HG03095 (cell line): ENCODE measurements around the gene NAPB.
A peak's percentile ranks its signal among the peaks of the same experiment; 100 is the strongest.
"Not testable (repeated sequence)": the region's sequence is repeated elsewhere in the genome, so short reads cannot be mapped to it uniquely, and the experiment has no call there.

Experiments used
- ATAC-seq: cut with Tn5 transposase; IDR thresholded peaks from one replicate; pipeline ENCODE4 v1.9.1; 2021; ENCODE audit warnings: moderate library complexity; ENCODE audit not compliant: unreplicated experiment

Gene NAPB

DNA sequence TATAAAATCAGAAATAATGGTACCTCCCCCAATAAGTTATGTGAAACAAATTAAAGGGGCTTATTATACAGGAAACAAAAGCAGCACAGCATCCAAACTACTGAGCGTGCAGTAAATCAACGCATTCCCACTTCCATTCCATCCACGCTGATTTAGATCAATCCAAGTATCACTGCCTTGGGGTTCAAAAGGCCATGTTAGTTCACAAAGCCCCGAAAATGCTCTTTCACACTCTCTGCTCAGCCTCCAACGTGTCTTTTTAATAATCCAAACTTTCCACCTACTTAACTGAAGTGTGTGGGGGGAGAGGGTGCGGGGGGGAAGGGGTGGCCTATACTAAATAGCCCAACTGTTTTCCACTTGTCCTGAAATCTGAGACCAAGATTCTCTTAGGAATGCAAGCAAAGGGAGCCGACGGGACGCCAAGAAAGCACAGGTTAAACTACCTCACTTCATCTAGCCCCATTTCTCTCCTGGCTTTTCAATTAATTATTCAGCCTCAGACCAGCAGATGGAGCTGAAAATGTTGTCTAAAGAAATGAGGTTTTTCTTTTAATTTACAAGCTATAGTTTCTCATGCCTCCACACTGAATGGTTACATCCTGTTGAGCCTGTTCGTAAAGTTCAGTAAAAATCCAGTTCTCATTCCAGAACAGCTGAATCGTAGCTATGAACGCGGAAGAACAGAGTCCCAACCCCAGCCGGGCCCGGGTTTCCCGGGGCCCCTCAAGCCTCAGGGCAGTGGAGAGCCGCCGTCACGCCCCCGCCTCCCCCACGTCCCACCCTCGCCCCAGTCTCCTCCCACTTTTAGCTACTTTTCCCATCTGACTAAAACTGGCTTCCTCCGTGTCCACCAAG, 71.7 kb downstream of the NAPB start:
- ATAC-seq, result peak; percentile 45

DNA sequence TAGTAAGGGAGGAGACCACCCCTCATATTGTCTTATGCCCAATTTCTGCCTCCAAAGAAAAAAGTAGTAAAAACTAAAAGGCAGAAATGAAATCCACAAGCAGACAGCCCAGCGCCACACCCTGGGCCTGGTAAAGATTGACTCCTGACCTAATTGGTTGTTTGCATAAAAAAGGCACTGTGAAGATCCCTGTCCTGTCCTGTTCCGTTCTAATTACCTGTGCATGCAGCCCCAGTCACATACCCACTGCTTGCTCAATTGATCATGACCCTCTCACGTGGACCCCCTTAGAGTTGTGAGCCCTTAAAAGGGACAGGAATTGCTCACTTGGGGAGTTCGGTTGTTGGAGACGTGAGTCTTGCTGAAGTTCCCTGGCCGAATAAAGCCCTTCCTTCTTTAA, 72.8 kb downstream of the NAPB start:
- not testable (repeated sequence) for ATAC-seq

DNA sequence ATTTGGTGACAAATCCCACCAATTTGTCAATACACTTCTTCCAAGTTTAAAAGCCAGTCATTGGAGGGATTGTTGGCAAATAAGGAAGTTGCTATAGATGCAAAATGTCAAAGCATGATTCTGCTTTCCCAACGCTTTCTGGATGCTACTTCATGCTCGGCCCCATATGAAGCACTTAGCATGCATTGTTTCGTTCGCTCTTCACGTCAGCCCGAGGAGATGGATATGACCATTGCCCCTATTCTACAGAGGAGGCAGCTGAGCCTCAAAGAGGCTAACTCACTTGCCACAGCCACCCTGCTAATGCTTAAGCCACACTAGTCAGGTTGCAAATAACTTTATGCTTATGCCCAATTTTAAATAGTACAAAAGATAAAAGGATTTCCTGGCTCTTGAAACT, 73.5 kb downstream of the NAPB start:
- no peak for ATAC-seq

DNA sequence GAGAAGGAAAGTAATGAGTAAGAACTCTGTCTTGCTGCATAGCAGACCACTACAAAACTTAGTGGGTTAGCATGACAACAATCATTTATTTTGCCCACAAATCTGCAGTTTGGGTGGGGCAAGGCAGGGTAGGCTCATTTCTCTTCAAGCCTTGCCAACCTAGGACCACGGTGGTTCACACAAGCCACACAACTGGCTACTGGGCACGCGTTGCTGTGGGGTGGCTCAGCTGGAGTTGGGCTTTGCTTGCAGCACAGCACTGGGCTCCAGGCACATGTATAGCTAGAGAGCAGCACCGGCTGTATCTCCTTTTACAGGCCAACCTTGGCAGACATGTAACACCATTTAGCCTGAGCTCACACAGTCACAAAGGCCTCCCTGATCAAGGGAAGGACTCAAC, 75.3 kb downstream of the NAPB start:
- no peak for ATAC-seq

DNA sequence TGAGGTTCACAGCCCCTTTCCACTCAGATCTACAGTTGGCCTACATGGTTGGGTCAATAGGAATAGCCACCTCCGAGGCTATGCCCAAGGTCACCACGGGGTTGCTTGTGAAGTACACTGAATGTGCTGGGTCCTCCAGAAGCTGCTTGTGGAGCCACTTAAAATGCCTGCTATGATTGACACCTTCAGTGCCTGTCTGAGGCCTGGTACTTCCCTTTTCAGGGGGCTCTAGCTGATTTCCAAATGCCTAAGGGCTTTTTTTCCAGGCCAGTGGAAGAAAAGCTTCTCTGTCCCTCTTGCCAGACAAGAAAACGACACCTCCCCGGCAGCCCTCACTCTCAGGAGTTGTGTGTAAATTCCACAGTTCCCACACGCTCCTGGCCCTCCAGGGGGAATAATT, 77.0 kb downstream of the NAPB start:
- ATAC-seq, result no peak

DNA sequence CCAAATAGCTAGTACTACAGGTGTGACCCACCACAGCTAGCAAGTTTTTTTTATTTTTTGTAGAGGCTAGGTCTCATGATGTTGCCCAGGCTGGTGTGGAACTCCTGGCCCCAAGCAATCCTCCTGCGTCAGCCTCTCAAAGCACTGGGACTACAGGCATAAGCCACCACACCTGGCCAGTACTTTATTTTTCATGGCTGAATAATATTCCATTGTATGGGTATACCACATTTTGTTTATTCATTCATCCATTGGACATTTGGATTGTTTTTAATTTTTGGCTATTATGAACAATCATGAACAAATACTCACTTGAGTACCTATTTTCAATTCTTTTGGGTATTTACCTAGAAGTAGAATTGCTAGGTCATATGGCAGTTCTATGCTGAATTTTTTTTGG, 77.7 kb downstream of the NAPB start:
- ATAC-seq, result no peak

DNA sequence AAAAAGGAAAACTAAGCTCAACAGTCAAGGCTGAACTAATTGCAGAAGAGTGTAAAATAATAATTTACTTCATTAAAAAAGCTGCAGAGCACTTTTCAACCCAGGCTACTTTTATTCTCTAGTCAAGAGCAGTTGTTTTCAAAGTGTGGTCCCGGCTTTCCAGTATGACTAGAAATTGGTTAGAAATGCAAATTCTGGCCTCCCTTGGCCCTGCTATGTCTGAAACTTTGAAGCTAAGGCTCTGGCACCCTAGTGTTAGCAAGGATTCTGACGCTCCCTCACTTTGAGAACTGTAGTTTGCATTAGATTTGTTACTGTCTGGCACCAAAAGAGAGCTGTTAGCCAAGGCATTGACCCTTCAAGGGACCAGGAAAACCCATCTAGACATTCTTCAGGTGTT, 80.2 kb downstream of the NAPB start:
- peak; percentile 61 for ATAC-seq

DNA sequence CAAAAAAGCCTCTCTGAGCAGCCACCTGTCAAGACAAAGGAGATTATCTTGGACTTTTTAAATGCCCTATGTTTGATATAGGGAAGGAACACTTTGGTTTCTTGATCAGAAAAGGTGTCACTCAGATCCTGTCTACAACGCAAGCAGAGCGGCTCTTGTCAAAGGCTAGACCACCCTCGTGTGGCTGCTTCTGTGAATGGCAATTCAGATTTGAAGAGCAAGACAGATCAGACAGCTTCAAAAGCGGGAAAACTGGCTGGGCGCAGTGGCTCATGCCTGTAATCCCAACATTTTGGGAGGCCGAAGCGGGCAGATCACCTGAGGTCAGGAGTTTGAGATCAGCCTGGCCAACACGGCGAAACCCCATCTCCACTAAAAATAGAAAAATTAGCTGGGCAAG, 80.8 kb downstream of the NAPB start:
- no peak for ATAC-seq

DNA sequence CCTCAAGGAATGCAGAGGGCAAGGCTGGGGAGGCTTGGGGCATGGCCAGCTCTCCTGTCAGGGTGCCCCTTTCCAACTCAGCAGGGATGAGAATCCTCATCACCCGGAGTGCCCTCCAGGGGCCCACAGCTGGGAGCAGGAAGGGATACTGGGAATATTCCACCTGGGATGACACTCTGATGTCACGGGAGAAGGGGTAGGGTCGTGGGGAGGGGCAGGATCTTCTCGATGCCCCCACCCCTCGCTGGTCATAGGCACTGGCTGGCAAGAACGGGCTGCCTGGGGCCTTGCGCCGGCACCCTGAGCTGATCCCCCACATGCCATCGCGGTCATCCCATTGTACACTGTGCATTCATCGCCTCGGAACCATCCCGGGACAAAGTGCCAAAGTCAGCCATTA, 81.3 kb downstream of the NAPB start:
- ATAC-seq, result no peak

DNA sequence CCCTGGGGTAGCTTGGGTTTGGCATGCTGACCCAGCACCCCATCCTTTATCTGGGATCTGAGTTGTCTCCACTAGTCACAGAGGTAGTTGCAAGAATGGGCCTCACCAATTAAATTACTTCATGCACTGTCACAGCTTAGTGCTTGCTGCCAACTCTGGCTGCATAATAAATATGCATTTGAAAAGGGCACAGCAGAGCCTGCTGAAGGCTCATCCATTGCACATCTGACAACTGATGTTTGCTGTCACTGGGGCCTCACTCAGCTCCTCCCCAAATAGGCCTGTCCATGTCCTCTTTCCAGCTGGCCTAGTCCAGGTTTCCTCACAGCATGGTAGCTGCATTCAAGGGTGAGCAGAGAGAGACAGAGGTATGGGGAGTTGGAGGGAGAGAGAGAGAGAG, 84.0 kb downstream of the NAPB start:
- no peak for ATAC-seq

DNA sequence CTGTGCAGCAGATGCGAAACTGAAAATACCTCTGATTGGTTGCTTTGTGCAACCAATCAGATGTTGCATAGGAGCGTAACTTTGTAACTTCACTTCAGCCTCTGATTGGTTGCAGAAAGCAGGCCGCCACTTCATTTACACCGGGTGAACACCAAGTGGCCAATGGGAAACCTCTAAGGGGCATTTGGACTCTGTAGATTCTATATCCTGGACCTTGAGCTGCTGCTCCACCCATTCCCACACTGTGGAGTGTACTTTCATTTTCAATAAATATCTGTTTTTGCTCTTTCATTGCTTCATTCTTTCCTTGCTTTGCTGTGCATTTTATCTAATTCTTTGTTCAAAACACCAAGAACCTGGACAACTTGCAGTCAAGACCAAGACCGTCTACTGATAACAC, 84.8 kb downstream of the NAPB start:
- no peak for ATAC-seq

DNA sequence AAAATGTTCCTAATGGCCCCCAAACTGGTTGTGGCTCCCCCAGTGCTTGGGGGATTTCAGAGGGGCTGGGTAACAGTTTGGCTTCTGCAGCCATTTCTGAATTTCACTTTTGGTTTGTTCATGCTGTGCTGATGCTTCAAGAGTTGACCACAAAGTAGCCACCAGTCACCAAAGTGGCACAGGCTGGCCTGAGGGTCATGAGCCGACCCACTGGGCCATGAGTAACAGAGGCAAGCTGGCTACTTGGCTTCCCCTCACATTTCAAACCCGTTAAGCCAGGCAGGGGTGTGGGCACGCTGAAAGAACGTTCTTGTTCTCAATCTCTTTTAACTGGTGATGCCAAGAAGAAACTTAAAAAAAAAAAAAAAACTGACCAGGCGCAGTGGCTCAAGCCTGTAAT, 85.8 kb downstream of the NAPB start:
- ATAC-seq, result no peak

DNA sequence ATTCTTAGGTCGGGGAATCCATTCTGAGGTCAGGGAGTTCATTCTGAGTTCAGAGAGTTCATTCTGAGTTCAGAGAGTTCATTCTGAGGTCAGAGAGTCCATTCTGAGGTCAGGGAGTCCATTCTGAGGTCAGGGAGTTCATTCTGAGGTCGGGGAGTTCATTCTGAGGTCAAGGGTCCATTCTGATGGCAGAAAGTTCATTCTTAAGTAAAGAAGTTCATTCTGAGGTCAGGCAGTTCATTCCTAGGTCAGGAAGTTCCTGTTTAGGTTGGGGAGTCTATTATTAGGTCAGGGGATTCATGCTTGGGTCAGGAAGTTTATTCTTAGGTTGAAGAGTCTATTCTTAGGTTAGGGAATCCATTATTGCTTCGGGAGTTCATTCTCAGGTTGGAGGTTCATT, 87.2 kb downstream of the NAPB start:
- no peak for ATAC-seq

DNA sequence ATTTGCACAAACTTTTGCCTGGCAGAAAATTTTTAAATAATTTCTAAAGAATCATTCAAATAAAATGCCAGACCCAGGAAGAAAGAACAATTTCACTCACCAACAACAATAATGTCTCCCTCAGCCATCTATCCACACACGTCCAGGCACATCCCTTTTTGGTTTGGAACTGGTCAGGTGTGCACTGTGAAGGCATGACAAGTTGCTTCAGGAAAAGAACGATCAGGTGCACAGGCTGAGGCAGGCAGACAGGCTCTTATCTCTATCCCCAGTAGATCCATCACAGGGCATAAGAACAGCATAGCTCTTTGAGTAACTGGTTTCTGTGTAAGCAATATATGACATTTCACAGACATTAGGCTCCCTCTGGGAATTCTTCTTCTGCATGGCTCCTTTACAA, 88.8 kb downstream of the NAPB start:
- no peak for ATAC-seq

DNA sequence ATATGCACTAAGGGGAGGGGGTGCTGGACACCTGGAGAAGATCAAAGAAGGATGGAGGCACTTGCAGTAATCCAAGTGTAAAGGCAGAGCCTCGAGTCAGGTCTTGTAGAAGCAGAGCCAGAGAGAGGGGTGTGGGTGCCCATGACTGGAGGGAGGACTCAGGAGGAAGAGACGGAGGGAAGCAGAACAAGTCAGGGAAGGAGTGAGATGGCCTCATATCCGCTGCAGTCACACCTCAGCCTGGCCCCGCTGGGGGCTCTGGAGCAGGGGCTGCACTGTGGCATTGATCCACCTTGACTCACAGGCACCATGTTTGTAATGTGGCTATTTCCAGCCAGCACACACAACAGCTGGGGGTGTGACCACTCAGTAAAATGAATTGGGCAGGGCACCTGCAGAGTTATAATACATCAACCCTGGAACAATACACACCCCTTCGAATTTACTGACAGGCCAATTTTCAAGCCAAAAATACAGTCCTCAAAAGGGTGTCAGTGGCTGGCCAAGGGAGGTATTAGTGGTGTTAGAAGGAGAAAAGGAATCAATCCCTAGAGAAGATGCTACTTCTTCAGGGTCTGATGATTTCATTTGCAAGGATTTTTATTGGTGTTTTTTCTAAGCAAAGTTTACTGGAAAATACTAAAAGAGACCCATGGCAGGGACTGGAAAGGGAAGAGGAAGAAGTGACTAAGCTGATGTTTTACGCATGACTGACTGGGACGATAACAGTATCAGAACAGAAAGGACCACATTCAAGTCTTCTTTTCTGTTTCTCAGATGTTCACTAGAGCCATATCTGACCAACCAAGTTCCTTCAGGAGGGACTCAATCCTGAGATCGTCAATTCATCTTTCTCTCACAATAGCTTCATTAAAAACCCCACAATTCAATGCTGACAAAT, 89.6 kb downstream of the NAPB start:
- ATAC-seq, result no peak

DNA sequence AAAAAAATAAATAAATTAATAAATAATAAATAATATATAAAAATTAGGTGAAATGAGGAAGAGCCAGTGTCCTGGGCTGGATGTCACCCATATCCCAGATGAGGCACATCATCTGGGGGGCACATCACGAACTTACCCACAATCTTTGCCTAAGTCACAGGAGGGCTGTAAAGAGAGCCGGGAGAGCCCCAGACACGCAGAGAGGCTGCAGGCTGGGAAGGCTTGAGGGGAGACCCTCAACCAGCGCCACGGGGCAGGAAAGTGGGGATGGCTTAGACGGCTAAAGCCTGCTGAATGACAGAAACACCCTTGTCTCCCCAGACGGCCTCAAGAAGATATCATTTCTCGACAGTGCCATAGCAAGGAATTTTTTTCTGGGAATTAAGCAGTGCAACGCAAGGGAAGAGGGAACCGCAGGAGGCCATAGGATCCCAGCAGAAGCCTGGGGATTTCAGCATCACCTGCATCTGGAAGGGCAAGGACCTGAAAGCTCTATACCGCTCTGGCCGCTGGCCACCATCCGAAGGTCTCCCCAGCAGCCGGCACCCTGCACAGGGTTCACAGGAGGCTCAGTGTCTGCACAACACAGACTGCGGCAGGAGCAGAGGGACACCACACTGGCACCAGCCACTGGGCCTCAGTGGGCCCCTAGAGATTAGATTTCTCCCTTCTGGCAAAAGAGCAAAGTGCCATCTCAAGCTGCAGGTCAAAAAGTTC, 93.5 kb downstream of the NAPB start:
- no peak for ATAC-seq

DNA sequence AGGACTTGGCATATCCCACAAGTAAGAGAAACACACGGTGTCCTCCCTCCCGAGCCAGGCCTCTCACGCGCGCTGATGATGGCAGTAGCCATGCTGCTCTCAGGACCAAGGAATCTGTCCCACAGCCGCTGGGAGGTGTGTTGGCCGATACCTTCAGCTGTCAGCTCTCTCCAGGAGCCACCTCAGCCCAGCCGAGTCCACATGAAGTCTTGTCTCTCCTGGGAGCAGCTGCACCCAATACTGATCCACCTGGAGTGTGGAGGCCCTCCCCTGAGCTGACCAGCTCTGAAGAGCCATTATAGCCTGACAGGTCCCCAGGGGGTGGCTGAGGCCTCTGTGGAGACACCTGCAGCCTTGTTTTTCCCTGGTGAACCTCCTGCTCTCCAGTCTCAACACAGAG, 94.5 kb downstream of the NAPB start:
- no peak for ATAC-seq

DNA sequence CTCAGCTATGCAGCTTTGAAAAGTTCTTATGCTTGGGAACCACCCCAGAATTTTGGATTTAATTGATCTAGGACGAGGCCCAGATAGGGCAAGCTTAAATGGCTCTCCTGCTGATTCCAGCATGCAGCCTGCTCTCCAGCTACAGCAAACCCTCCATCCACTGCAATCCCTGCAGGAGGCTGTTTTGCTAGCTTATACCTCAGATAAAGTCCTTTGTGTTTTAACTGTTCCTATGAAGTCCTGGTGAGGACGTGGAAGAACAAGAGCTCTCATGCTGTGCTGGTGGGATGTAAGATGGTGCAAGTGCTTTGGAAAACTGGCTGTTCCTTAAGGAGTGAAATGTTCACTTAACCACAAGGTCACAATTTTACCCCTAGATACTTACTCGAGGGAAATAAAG, 96.2 kb downstream of the NAPB start:
- ATAC-seq, result no peak
